LHCN-M2 (cell line): ENCODE measurements around the gene PHC3. TPM values are rescaled to one million over a fixed set of nuclear protein-coding genes. Genes with fewer than 3 reads are reported as not detected.

Experiments
- DNase-seq: peaks from one replicate; pipeline ENCODE4 v3.0.0-alpha.2; 2012; ENCODE audit warnings: low read depth
- total RNA-seq: library from RNA; depleted of rRNA; stranded (reverse); fragments of >200 nt; gene quantifications from 2 replicates; pipeline ENCODE4 v1.2.3, GENCODE V29; 2014

PHC3 gene
- total RNA-seq, 1 experiment from 2014 or later, result 25.3 TPM

- DNase-seq, result no peak
These were observed 8.1 kb upstream of the PHC3 start for GRCh38 chr3:170189398-170190256.

GRCh38 chr3:170180079-170180907 is 1.2 kb downstream of the PHC3 start:
- DNase-seq, result peak; percentile 29

- DNase-seq, result no peak
These were observed 2.1 kb downstream of the PHC3 start for GRCh38 chr3:170179432-170179831.

GRCh38 chr3:170178651-170179050 is 2.9 kb downstream of the PHC3 start:
- no peak for DNase-seq

- no peak for DNase-seq
These were observed 10.0 kb downstream of the PHC3 start for GRCh38 chr3:170171563-170171962.

- no peak for DNase-seq
These were observed 16.8 kb downstream of the PHC3 start for GRCh38 chr3:170164717-170165116.

- no peak for DNase-seq
These were observed 17.4 kb downstream of the PHC3 start for GRCh38 chr3:170163956-170164645.

GRCh38 chr3:170162630-170163029 is 18.9 kb downstream of the PHC3 start:
- peak; percentile 16 for DNase-seq

- DNase-seq, result no peak
These were observed 19.5 kb downstream of the PHC3 start for GRCh38 chr3:170162052-170162451.

- DNase-seq, result no peak
These were observed 21.6 kb downstream of the PHC3 start for GRCh38 chr3:170159933-170160332.

GRCh38 chr3:170159459-170159858 is 22.1 kb downstream of the PHC3 start:
- no peak for DNase-seq

GRCh38 chr3:170155604-170156003 is 25.9 kb downstream of the PHC3 start:
- DNase-seq, result no peak

GRCh38 chr3:170154569-170155143 is 26.9 kb downstream of the PHC3 start:
- DNase-seq, result no peak

GRCh38 chr3:170154084-170154483 is 27.4 kb downstream of the PHC3 start:
- DNase-seq, result peak; percentile 67

GRCh38 chr3:170151536-170151935 is 30.0 kb downstream of the PHC3 start:
- DNase-seq, result no peak

GRCh38 chr3:170149016-170149415 is 32.5 kb downstream of the PHC3 start:
- no peak for DNase-seq

- DNase-seq, result no peak
These were observed 36.3 kb downstream of the PHC3 start for GRCh38 chr3:170145278-170145677.

- no peak for DNase-seq
These were observed 37.1 kb downstream of the PHC3 start for GRCh38 chr3:170144437-170144843.

- DNase-seq, result no peak
These were observed 39.2 kb downstream of the PHC3 start for GRCh38 chr3:170142373-170142772.

GRCh38 chr3:170137986-170138385 is 43.5 kb downstream of the PHC3 start:
- no peak for DNase-seq

- no peak for DNase-seq
These were observed 49.2 kb downstream of the PHC3 start for GRCh38 chr3:170132335-170132734.

- DNase-seq, result no peak
These were observed 51.0 kb downstream of the PHC3 start for GRCh38 chr3:170130532-170130931.
